Stimulated activated CD8-positive, alpha-beta memory T cell treated with anti-CD3 and anti-CD28 coated beads, Interleukin-15, amount 100 ng/mL, for 1 hour (primary cell): ENCODE data around the gene SRSF2.
"Not testable (repeated sequence)": the region's sequence is repeated elsewhere in the genome, so short reads cannot be mapped to it uniquely, and the experiment has no call there.

Experiments
- DNase-seq: peaks from one replicate; pipeline ENCODE4 v3.0.0-alpha.2; 2020; ENCODE audit warnings: low read depth

SRSF2 gene

GRCh38 chr17:76720941-76721340, 16.2 kb downstream of the SRSF2 start:
- no peak for DNase-seq

- DNase-seq: no peak
Observed at GRCh38 chr17:76720211-76720610, 16.9 kb downstream of the SRSF2 start.

DNA sequence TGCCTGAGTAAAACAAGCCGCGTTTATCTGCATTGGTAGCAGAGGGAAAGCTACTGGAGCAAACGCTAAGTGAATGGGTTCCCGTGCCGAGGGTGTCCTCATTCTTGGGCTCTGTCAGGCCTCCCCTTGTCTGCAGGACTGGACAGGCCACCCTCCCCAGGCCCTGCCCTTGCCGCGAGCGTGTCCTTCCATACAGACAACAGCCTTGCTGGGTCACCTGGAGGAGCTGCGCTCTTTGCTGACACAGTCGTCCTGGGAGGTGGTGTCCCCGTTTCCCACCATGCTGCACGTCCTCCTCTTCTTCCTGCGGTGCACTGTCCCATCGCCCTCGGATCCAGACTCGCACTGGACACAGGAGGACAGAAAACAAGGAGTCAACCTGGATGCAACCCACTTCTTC, 18.6 kb downstream of the SRSF2 start:
- DNase-seq: no peak

DNA sequence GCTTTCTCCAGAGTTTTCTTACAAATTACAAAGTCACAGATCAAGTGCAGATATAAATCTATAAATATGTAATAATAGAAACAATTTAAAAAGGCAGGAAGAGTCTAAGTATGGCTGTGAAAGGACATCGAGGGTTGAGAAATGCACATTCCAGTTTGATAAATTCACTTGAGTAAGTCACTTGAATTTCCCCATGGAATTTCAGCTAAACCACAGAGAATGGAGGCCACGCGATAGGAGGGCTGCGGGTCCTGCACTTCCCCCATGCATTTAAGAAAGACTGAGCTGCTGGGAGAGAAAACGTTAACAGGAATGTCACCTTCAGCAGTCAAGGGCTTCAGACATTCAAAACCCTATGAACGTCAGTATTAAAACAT, 20.3 kb downstream of the SRSF2 start:
- no peak for DNase-seq

- peak; percentile 39 for DNase-seq
Observed at GRCh38 chr17:76716146-76716838, 20.8 kb downstream of the SRSF2 start.

DNA sequence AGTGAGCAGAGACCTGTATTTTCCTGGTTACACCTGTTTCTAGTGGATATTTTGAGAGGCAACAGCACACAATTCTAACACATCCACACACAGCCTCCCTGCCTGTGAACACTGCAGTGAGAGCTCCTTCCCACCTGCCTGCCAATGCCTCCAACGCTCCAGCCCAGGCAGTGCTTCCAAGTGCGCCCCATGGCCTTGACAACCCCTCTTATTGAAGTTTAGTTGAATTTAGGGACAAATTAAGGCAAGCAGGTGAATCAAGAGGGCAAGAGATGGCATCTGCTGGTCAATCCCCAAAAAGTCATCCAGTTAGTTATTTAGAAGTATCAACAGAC, 21.7 kb downstream of the SRSF2 start:
- no peak for DNase-seq

- DNase-seq: peak; percentile 77
Observed at GRCh38 chr17:76714822-76715495, 22.2 kb downstream of the SRSF2 start.

GRCh38 chr17:76714336-76714735, 22.8 kb downstream of the SRSF2 start:
- no peak for DNase-seq

DNA sequence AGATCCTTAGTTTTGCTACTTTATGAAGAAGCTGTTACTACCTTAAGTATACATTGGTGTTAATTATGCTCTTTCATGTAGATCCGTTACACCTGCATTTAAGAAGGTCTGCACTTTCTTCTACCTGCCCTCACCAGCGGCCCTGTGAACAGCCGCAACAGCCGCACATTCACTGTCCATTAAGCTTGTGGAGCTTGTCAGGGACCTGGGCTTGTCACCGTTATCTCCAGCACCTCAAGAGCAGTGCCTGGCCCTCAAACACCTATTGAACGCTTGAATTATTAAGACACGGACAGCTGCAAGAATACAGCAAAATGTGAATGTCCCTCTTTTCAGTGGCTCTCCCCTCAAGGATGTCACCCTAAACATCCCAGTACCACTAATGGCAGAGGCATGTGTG, 23.4 kb downstream of the SRSF2 start:
- no peak for DNase-seq

GRCh38 chr17:76712321-76712720, 24.8 kb downstream of the SRSF2 start:
- DNase-seq: not testable (repeated sequence)

GRCh38 chr17:76710863-76711611, 26.1 kb downstream of the SRSF2 start, which contains the start of gene MXRA7:
Gene MXRA7 (minus strand): TSS chr17:76710965. CDS start chr17:76710946, 19 bp downstream.
- DNase-seq: no peak

DNA sequence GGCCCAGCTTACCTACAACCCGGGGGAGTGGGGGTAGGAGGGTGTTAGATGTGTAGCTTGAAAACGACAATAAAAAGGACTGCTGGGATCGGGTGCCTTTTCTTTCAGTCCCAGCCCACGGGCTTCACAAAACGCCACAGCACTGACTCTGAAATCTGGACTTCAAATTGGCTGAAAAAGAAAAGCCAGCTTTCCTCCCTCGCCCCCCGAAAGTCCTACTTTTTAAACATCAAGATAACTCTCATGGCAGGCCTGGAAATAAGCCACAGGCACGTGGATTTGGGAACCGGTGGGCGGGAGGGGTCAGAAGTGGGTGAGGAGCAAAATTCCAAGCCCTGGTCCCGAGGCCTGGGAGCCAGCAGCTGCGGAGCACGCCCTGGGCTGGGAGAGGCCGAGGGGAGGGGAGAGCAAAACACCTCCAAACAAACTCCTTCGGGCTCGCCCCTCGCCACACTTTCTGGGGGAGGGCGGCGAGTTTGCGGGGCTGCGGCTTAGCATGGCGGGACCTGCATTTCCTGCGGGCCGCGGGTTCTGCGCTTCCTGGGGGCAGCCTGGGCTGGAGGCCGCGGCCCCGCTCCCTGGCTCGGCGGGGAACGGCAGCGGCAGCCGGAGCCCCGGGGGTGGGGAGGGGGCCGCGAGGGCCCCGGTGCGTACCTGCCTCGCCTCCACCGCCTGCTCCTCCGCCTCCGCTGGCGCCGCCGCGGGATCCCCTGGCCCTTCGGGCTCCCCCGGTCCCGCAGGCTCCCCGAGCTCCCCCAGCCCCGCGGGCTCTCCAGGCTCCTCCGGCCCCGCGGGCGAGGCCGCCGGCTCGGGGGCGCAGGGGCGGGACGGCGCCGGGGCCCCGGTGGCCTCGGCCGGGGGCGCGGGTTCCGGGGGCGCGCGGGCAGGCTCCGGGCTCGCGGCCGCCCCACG, 26.9 kb downstream of the SRSF2 start:
- not testable (repeated sequence) for DNase-seq

DNA sequence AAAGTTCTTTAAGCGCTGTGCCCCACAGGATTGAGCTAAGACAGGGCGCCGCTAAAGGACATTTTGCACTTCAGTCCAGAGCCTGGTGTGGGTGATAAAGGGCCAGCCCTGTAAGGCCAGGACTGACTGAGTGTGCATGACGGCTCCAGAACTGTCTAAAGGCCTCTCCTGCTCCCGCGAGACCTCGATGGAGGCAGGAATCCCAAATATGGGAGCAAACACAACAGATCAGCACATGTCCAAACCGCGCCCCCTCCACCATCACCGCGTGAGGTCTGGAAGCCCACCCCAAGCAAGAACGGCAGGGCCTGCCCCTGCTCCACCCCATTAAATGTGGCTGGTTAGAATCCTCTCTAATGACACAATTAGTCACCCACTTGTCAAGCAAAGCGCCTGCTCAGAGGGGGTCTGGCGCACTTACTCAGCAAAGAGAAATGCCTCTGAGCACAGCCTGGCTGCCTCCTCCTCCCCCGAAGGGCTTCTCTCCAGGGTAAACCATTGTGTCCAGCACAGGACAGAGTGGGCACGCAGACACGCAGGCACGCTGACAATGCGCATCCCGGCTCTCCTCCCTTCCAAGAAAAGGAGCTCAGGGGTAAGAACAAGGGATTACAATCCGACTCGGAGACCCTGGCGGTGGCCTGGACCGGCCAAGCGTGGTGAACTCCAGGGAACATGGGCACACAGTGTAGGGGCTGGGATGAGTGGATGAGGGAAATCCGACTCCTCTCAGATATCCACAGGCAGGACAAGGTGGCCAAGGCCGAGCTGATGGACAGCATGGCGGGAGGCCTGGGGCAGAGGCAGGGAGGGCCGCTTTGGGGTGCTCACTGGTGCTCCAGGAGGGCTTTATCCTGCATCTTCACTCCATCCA, 27.8 kb downstream of the SRSF2 start:
- DNase-seq: no peak

DNA sequence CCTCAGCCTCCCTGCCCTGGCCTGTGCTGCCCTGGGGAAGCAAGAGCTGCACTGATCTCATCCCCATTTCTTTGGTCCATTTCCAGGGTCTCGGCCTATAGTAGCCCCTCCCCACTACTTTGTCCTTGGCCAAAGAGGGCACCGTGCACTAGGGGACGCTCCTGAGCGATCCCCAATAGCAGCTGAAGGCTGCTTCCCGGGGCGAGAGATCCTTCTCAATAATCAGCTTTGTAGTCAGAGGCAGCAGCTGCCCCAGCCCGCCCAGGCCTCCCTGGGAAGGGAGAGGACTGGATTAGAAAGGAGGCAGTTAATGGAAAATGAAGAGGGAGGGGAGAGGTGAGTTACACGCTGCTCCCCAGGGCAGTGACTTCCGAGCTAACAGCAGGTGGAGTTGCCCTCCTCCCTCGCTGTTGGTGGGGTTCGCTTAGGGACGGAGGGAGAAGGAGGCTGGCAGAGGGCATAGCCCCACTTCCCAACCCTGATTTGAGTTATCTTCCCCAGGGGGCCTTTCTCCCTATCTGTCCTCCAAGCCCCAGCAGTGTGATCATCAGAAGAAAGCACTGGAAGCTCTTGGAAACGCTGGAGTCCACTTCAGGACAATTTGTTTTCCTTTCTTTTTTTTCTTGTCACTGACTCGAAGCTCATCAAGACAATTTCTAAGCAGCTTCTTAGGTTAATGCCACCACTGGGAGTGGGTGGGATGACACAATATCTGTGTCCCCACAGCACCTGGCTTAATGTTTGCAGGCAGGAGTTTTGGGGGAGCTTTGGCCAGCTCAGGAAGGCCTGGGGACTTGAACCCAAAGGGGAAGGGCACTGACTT, 28.9 kb downstream of the SRSF2 start:
- DNase-seq: no peak

DNA sequence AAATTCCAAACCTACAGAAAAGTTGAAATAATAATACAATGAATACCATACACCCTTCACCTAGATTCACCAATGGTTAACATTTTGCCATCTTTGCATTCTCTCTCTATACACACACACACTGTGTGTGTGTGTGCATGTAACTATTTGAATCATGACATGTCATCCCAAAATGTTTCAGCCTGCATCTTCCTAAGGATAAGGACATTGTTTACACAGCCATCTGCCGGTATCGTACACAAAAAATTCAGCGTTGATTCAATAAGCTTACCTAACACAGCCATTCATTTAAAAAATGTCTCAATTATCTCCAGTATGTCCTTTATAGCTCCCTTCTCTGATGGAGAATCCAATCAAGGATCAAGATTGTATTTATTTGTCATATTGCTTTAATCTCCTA, 30.3 kb downstream of the SRSF2 start:
- no peak for DNase-seq

DNA sequence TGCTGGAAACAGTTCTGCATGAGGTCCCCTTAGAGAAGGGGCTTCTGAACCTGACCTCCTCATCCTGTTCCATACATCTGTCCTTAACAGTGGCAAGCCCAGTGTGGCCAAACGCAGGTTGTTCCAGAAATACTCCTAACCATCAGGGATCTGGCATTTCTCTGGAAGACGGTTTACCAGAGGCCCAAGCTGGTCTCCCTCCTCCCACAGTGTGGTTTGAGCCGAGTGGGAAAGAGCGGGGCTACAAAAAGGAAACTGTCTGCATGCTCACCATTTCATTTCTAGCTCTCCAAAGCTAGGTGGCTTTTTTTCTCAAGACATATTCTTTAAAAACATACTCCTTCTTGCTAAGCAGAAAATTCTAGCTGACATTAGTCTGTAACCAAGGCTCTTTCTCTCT, 32.3 kb downstream of the SRSF2 start:
- no peak for DNase-seq

DNA sequence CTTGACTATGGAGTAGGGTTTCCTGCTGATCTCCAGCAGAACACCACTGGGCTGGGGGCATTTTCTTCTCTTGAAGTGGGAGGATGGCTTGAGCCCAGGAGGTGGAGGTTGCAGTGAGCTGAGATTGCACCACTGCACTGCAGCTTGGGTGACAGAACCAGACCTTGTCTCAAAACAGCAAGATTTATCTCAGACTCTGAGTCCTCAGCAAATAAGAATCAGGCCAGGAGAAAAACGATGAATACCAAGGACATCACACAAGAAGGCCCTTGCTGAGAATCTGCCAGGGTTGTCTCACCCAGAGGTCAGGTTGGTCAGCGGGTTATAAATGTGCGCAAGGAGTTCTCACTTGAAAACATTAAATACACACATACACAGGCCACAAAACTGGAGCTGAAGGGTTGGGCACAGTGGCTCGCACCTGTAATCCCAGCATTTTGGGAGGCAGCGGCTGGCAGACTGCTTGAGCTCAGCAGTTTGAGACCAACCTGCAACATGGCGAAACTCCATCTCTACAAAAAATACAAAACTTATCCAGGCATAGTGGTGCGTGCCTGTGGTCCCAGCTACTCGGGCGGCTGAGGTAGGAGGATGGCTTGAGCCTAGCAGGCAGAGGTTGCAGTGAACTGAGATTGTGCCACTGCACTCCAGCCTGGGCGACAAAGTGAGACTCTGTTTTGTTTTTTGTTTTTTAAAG, 34.0 kb downstream of the SRSF2 start:
- no peak for DNase-seq

- no peak for DNase-seq
Observed at GRCh38 chr17:76702076-76702475, 35.1 kb downstream of the SRSF2 start.

DNA sequence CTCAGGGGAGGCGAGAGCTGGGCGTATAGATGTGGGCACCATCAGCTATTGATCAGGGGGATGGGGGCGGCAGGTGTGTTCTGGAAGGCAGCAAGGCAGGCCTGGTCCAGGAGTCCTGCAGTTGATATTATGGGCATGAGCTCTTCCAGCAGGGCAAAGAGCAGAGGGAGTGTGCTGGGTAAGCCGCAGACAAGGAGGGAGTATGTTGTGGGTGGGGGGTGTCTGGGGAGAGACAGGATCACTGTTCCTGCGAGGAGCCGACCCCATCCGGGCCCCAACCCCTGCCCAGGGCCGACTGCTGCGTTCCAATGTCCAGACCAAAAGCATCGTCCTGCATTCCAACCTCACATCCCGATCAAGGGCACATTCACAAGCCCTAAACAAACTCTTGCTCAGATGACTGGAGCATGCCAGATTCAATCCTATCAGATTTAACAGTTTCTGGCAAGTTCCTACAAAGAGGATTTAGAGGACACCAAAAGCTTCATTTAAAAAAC, 35.6 kb downstream of the SRSF2 start:
- no peak for DNase-seq
